Caco-2 (cell line): Measurements from ENCODE around the gene GREB1. TPM values are rescaled to one million over a fixed set of nuclear protein-coding genes. Genes with fewer than 3 reads are reported as not detected.

Source experiments
- BruUV-seq: library from RNA; stranded (reverse); fragments of 400-500 nt; replicated peaks from 2 replicates; lab custom pipeline; 2021; lab: Mats Ljungman, UMichigan
- CTCF ChIA-PET: fragments of 300-600 bp; sonication (Branson Sonifier 250); formaldehyde crosslinking; loops from one replicate; lab custom pipeline; 2022; ENCODE audit warnings: antibody characterized with exemption; lab: Charles Lee
- POLR2A ChIA-PET: fragments of 300-600 bp; sonication (Branson Sonifier 250); formaldehyde crosslinking; loops from one replicate; lab custom pipeline; 2022; ENCODE audit warnings: antibody characterized with exemption; lab: Charles Lee
- DNase-seq, 2 experiments: peaks; one replicate each; pipeline versions ENCODE4 v3.0.0 to v3.0.0-alpha.2; 2020 to 2022
- H3K27me3 ChIP-seq: replicated peaks from 2 replicates; pipeline ENCODE4 v1.6.0; 2011; ENCODE audit warnings: low read length; ENCODE audit not compliant: control insufficient read depth, insufficient read depth
- H3K36me3 ChIP-seq: 2 replicates; pipeline ENCODE4 v1.5.1; 2011; ENCODE audit warnings: low read length; ENCODE audit not compliant: control insufficient read depth, insufficient read depth
- H3K4me1 ChIP-seq: fragments of 250-450 bp; sonication (Bioruptor Pico); 2 replicates; pipeline ENCODE4 v1.5.1; 2020; ENCODE audit warnings: mild to moderate bottlenecking
- H3K4me3 ChIP-seq: 2 replicates; pipeline ENCODE4 v1.5.1; 2011; ENCODE audit warnings: low read depth, mild to moderate bottlenecking, control low read depth, low read length
- H3K9me3 ChIP-seq: fragments of 250-450 bp; sonication (Bioruptor Pico); 2 replicates; pipeline ENCODE4 v1.5.1; 2020; ENCODE audit warnings: mild to moderate bottlenecking, moderate library complexity
- H3K27ac Mint-ChIP-seq: one replicate; pipeline ENCODE4 v1.8.0; 2022; ENCODE audit warnings: mixed read lengths; ENCODE audit not compliant: unreplicated experiment
- H3K27me3 Mint-ChIP-seq: one replicate; pipeline ENCODE4 v1.8.0; 2022; ENCODE audit warnings: mixed read lengths; ENCODE audit not compliant: insufficient read depth, unreplicated experiment
- H3K36me3 Mint-ChIP-seq: one replicate; pipeline ENCODE4 v1.8.0; 2022; ENCODE audit warnings: mild to moderate bottlenecking, mixed read lengths; ENCODE audit not compliant: insufficient read depth, unreplicated experiment
- H3K4me1 Mint-ChIP-seq: one replicate; pipeline ENCODE4 v1.8.0; 2022; ENCODE audit warnings: low read depth, mixed read lengths; ENCODE audit not compliant: unreplicated experiment
- H3K4me3 Mint-ChIP-seq: one replicate; pipeline ENCODE4 v1.8.0; 2022; ENCODE audit warnings: mild to moderate bottlenecking, moderate library complexity, mixed read lengths; ENCODE audit not compliant: unreplicated experiment
- H3K9me3 Mint-ChIP-seq: one replicate; pipeline ENCODE4 v1.8.0; 2022; ENCODE audit warnings: mixed read lengths; ENCODE audit not compliant: unreplicated experiment
- intact Hi-C: fragments of 100-400 bp; cut with micrococcal nuclease; formaldehyde crosslinking; loops from one replicate; pipeline ENCODE4 v1.10.0; 2022; ENCODE audit not compliant: unreplicated experiment
- total RNA-seq: library from RNA; stranded (reverse); gene quantifications from 2 replicates; pipeline ENCODE4 v1.2.3, GENCODE V29; 2022
- TF ChIP-seq, protein P1 (sequence below), 2 experiments: fragments of 200-600 bp in 1 of 2; IDR thresholded peaks; 1 replicate in 1 of 2; 2 replicates in 1 of 2; pipeline versions ENCODE4 v1.5.1 to v1.8.0; 2011 to 2022; ENCODE audit warnings: antibody characterized with exemption in 1 of 2, control low read depth in 1 of 2, inconsistent platforms in 1 of 2, low read depth in 1 of 2, low read length in 1 of 2, mild to moderate bottlenecking in 1 of 2, moderate library complexity in 1 of 2; ENCODE audit not compliant: insufficient read depth in 1 of 2, severe bottlenecking in 1 of 2, unreplicated experiment in 1 of 2

The GREB1 gene
- total RNA-seq, 1 experiment from 2014 or later: 2.4 TPM

GRCh38 chr2:11651856-11652548 is 118.2 kb downstream of the GREB1 start:
- ChIA-PET CTCF (interaction anchor here (0.6 kb wide), 1 partner anchor 29 kb away, joined by 3 read pairs; no protein-coding TSS in a partner anchor), POLR2A (no interaction called here)
- no peaks in the 10 kb centered on the region for H3K36me3 ChIP-seq

DNA sequence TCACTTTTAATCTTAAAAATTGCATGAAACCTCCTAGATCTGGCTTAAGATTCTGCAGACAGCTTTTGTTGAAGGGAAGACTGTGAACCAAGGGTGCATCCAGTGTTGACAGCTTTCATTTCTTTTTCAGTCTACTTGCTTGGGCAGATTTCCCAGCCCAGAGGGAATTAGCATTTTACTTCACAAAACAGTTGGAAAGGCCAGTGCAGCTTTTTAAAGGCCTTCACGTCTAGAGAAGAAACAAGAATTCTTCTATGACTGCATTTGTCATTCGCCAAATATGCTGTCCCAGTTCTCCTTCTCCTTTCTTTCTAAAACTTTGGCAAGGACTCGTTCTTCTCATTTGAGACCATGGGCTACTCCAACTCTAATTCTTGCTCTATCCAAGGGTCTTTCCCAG is 118.7 kb downstream of the GREB1 start:
- Histone ChIP-seq H3K36me3 (no peaks in the 10 kb centered on the region), H3K9me3 (peaks cover 2% of the 10 kb centered on the region; the same call in 1 of the 2 replicates), H3K4me3 (no peak overlapping the region), H3K4me1 (peaks cover 30% of the 10 kb centered on the region), H3K27me3 (no peaks in the 10 kb centered on the region)
- no TSS peak for BruUV-seq
- peaks cover 10% of the 10 kb centered on the region for H3K27me3 Mint-ChIP-seq
- no peak overlapping the region for H3K4me3 Mint-ChIP-seq
- no peak overlapping the region for H3K27ac Mint-ChIP-seq
- no peaks in the 10 kb centered on the region for H3K9me3 Mint-ChIP-seq
- TF ChIP-seq, protein P1, sequence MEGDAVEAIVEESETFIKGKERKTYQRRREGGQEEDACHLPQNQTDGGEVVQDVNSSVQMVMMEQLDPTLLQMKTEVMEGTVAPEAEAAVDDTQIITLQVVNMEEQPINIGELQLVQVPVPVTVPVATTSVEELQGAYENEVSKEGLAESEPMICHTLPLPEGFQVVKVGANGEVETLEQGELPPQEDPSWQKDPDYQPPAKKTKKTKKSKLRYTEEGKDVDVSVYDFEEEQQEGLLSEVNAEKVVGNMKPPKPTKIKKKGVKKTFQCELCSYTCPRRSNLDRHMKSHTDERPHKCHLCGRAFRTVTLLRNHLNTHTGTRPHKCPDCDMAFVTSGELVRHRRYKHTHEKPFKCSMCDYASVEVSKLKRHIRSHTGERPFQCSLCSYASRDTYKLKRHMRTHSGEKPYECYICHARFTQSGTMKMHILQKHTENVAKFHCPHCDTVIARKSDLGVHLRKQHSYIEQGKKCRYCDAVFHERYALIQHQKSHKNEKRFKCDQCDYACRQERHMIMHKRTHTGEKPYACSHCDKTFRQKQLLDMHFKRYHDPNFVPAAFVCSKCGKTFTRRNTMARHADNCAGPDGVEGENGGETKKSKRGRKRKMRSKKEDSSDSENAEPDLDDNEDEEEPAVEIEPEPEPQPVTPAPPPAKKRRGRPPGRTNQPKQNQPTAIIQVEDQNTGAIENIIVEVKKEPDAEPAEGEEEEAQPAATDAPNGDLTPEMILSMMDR (IDR thresholded peaks at IDR 0.05; ENCODE audit: insufficient read depth in 1 of 2, low read depth in 1 of 2, low read length in 1 of 2, severe bottlenecking in 1 of 2, unreplicated experiment in 1 of 2): no peak
- CTCF ChIA-PET: no interaction called here
- DNase-seq: no peak
- POLR2A ChIA-PET: no interaction called here
- intact Hi-C loops: no loop called here
- no peaks in the 10 kb centered on the region for H3K36me3 Mint-ChIP-seq
- peaks cover 12% of the 10 kb centered on the region for H3K4me1 Mint-ChIP-seq

More at GRCh38 chr2:11651856-11652548, 118.2 kb downstream of the GREB1 start:
- H3K4me1 Mint-ChIP-seq: peaks cover 9% of the 10 kb centered on the region
- peaks cover 10% of the 10 kb centered on the region for H3K27me3 Mint-ChIP-seq
- BruUV-seq: no TSS peak
- H3K36me3 Mint-ChIP-seq: no peaks in the 10 kb centered on the region
- no peak overlapping the region for H3K27ac Mint-ChIP-seq
- TF ChIP-seq, protein P1 (IDR thresholded peaks at IDR 0.05; ENCODE audit: insufficient read depth in 1 of 2, low read depth in 1 of 2, low read length in 1 of 2, severe bottlenecking in 1 of 2, unreplicated experiment in 1 of 2): no peak
- H3K9me3 Mint-ChIP-seq: no peaks in the 10 kb centered on the region
- peak in 1 of 2 experiments; percentile 6 for DNase-seq
- no peak overlapping the region for H3K4me3 Mint-ChIP-seq
- peaks cover 5% of the 10 kb centered on the region; the same call in 1 of the 2 replicates for H3K9me3 ChIP-seq
- H3K4me1 ChIP-seq: peaks cover 29% of the 10 kb centered on the region
- H3K27me3 ChIP-seq: no peaks in the 10 kb centered on the region
- intact Hi-C loops: no loop called here
- H3K4me3 ChIP-seq: no peak overlapping the region

GRCh38 chr2:11655495-11655894 is 121.7 kb downstream of the GREB1 start:
- peaks cover 12% of the 10 kb centered on the region for H3K4me1 Mint-ChIP-seq
- Histone ChIP-seq H3K36me3 (no peaks in the 10 kb centered on the region), H3K27me3 (no peaks in the 10 kb centered on the region), H3K4me3 (no peak overlapping the region), H3K9me3 (no peaks in the 10 kb centered on the region), H3K4me1 (peaks cover 30% of the 10 kb centered on the region)
- intact Hi-C loops: no loop called here
- no peak overlapping the region for H3K27ac Mint-ChIP-seq
- CTCF ChIA-PET: no interaction called here
- BruUV-seq: no TSS peak
- H3K27me3 Mint-ChIP-seq: peaks cover 4% of the 10 kb centered on the region
- peak; percentile 31 to 41 for DNase-seq
- POLR2A ChIA-PET: no interaction called here
- H3K36me3 Mint-ChIP-seq: no peaks in the 10 kb centered on the region
- no peaks in the 10 kb centered on the region for H3K9me3 Mint-ChIP-seq
- TF ChIP-seq, protein P1 (IDR thresholded peaks at IDR 0.05; ENCODE audit: insufficient read depth in 1 of 2, low read depth in 1 of 2, low read length in 1 of 2, severe bottlenecking in 1 of 2, unreplicated experiment in 1 of 2): no peak
- H3K4me3 Mint-ChIP-seq: no peak overlapping the region
